NCI-H2107 (cell line): ENCODE data around the gene OR10H1.
"Not testable (repeated sequence)": the region's sequence is repeated elsewhere in the genome, so short reads cannot be mapped to it uniquely, and the experiment has no call there.

Source experiments
- DNase-seq: peaks from one replicate; lab custom pipeline; 2025; lab: John Stamatoyannopoulos, UW

The OR10H1 gene

GRCh38 chr19:15828611-15829305, 13.3 kb upstream of the OR10H1 start:
- not testable (repeated sequence) for DNase-seq

GRCh38 chr19:15828121-15828610, 12.7 kb upstream of the OR10H1 start:
- no peak for DNase-seq

GRCh38 chr19:15825753-15826152, 10.3 kb upstream of the OR10H1 start:
- no peak for DNase-seq

GRCh38 chr19:15820646-15821045, 5.2 kb upstream of the OR10H1 start:
- no peak for DNase-seq

GRCh38 chr19:15813916-15814315, 1.5 kb downstream of the OR10H1 start:
- no peak for DNase-seq

- no peak for DNase-seq
These were observed 3.3 kb downstream of the OR10H1 start for GRCh38 chr19:15812060-15812722.

GRCh38 chr19:15811476-15811875, 4.0 kb downstream of the OR10H1 start:
- no peak for DNase-seq

GRCh38 chr19:15810335-15810734, 5.1 kb downstream of the OR10H1 start:
- no peak for DNase-seq

- not testable (repeated sequence) for DNase-seq
These were observed 21.2 kb downstream of the OR10H1 start for GRCh38 chr19:15794279-15794678.

- DNase-seq, result no peak
These were observed 25.4 kb downstream of the OR10H1 start for GRCh38 chr19:15790096-15790495.

GRCh38 chr19:15788594-15789270, 26.7 kb downstream of the OR10H1 start:
- DNase-seq, result no peak

GRCh38 chr19:15787611-15788155, 27.8 kb downstream of the OR10H1 start, which contains the start of gene OR10H5:
OR10H5 (plus strand) TSS chr19:15787661; CDS start chr19:15794049, 6,388 bp downstream.
- no peak for DNase-seq

- not testable (repeated sequence) for DNase-seq
These were observed 32.6 kb downstream of the OR10H1 start for GRCh38 chr19:15782896-15783295.

- no peak for DNase-seq
These were observed 33.3 kb downstream of the OR10H1 start for GRCh38 chr19:15782211-15782610.

GRCh38 chr19:15781661-15782060, 33.8 kb downstream of the OR10H1 start:
- no peak for DNase-seq

GRCh38 chr19:15780610-15781418, 34.6 kb downstream of the OR10H1 start:
- DNase-seq, result no peak

- DNase-seq, result no peak
These were observed 35.5 kb downstream of the OR10H1 start for GRCh38 chr19:15779756-15780476.

- no peak for DNase-seq
These were observed 38.2 kb downstream of the OR10H1 start for GRCh38 chr19:15776991-15777970.

GRCh38 chr19:15776264-15776663, 39.2 kb downstream of the OR10H1 start:
- no peak for DNase-seq

- DNase-seq, result no peak
These were observed 40.2 kb downstream of the OR10H1 start for GRCh38 chr19:15775249-15775648.
